HG02642 (cell line): Measurements from ENCODE around the gene SORBS2.
A peak's percentile ranks its signal among the peaks of the same experiment; 100 is the strongest.
"Not testable (repeated sequence)": the region's sequence is repeated elsewhere in the genome, so short reads cannot be mapped to it uniquely, and the experiment has no call there.

Source experiments
- ATAC-seq: cut with Tn5 transposase; IDR thresholded peaks from one replicate; pipeline ENCODE4 v1.9.1; 2021; ENCODE audit warnings: mild to moderate bottlenecking; ENCODE audit not compliant: unreplicated experiment, poor library complexity

The SORBS2 gene, protein sequence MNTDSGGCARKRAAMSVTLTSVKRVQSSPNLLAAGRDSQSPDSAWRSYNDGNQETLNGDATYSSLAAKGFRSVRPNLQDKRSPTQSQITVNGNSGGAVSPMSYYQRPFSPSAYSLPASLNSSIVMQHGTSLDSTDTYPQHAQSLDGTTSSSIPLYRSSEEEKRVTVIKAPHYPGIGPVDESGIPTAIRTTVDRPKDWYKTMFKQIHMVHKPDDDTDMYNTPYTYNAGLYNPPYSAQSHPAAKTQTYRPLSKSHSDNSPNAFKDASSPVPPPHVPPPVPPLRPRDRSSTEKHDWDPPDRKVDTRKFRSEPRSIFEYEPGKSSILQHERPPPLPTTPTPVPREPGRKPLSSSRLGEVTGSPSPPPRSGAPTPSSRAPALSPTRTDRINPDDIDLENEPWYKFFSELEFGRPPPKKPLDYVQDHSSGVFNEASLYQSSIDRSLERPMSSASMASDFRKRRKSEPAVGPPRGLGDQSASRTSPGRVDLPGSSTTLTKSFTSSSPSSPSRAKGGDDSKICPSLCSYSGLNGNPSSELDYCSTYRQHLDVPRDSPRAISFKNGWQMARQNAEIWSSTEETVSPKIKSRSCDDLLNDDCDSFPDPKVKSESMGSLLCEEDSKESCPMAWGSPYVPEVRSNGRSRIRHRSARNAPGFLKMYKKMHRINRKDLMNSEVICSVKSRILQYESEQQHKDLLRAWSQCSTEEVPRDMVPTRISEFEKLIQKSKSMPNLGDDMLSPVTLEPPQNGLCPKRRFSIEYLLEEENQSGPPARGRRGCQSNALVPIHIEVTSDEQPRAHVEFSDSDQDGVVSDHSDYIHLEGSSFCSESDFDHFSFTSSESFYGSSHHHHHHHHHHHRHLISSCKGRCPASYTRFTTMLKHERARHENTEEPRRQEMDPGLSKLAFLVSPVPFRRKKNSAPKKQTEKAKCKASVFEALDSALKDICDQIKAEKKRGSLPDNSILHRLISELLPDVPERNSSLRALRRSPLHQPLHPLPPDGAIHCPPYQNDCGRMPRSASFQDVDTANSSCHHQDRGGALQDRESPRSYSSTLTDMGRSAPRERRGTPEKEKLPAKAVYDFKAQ (N-terminal part only)

DNA sequence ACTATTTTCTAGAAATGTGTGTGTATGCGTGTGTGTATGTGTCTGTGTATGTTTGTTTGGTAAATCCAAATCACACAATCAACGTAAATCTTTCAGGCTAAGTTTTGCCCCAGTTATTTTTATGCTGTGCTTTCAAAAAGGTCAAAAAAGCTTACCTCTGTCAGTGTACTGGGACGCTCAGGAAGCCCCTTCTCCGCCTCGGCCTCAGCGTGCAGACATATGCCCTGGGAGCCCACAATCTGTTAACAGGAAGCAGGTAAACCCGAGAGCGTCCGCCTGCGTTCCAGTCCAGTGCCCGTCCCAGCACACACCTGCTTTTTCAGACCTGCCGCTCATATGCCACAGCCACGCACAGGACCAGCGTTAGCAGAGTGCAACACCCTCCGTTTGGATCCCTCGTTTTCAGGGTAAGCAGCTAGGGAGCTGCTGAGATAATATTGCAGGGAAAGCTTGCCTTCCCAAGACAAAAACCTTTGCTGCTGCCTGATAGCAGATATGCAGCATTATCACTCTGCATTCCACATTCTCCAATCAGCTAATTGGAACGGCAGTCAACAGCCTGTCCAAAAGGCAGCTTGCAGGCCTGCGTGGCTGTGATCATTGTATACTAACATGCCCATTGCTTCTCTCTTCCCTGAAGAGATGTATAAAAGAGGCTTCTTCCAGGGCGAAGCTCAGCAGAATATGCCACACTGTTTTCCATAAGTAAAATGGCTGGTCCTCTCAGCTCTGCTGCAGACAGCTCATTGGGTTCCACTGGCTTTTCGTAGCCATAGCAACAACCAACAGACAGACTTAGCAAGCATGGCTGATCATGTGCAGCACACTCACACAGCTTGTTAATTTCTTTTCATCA lies at the start of gene SORBS2:
TSS of gene SORBS2 (minus strand) at position 686 of the 856 bp plus-strand sequence. CDS start 121,623 bp downstream, outside the sequence.
- ATAC-seq = peak; percentile 96

DNA sequence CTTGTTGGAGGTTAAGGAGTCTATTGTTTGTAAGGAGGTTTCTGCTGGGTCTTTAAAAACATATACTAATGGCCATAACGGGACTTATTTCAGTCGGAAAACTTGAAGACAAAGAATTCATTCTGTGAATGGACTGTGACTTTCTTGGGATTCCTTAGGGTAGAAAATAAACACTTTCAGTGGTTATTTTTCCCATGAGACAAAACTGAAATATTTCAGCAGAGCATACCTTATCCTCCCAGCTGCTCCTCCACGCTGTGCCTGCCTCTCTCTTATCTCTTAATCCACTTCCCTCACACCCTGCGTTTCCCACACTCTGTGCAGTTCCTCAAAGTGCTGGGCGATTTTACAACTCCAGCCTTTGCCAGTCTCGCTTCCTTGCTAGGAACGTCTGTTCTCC lies 47.1 kb upstream of the SORBS2 start:
- ATAC-seq = no peak

DNA sequence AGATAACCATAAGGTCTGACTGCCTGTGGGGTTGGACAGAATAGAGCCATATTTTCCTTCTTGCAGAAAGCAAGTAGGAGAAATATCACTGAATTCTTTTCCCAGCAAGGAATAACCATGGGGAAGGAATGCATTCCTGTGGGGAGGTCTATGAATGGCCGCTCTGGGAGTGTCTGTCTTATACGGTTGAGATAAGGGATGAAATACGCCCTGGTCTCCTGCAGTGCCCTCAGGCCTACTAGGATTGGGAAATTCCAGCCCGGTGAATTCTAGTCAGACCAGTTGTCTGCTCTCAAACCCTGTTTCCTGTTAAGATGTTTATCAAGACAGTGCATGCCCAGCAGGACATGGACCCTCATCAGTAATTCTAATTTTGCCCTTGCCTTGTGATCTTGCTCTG lies 45.6 kb upstream of the SORBS2 start:
- ATAC-seq = not testable (repeated sequence)

DNA sequence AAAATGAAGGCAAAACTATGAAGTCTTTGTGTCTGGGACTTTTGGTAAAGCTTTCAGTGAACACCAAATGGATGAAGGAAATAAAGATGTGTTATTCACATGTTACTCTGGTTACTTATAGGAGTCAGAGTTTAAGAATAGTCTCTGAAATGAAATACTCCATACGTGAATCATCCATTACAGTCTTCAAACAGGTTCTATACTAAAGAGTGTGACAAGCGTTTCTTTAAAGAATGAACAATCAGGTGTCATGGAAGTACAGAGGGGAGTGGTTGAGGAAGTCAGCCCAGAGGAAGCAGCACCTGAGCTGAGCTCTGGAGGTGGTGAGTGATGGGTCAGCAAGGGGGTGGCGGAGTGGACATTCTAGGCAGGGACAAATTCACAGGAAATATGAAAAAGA lies 41.8 kb upstream of the SORBS2 start:
- ATAC-seq = no peak

DNA sequence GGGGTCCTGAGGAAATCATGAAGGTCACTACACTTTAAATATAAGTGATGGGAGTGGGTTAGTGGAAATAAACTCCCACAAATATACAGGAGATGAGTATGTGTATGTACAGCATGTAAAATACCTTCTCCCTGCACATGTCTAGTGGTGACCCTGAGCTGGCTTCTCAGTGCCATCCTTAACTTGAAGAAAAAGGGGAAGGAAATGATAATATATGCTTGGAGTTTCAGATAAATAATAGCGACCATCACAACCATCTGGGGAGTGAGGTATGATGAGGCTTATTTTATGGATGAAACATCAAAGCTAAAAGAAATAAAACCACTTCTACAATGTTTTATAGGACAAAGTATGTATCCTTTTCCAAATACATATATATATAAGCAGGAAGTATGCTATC lies 41.0 kb upstream of the SORBS2 start:
- ATAC-seq = no peak

DNA sequence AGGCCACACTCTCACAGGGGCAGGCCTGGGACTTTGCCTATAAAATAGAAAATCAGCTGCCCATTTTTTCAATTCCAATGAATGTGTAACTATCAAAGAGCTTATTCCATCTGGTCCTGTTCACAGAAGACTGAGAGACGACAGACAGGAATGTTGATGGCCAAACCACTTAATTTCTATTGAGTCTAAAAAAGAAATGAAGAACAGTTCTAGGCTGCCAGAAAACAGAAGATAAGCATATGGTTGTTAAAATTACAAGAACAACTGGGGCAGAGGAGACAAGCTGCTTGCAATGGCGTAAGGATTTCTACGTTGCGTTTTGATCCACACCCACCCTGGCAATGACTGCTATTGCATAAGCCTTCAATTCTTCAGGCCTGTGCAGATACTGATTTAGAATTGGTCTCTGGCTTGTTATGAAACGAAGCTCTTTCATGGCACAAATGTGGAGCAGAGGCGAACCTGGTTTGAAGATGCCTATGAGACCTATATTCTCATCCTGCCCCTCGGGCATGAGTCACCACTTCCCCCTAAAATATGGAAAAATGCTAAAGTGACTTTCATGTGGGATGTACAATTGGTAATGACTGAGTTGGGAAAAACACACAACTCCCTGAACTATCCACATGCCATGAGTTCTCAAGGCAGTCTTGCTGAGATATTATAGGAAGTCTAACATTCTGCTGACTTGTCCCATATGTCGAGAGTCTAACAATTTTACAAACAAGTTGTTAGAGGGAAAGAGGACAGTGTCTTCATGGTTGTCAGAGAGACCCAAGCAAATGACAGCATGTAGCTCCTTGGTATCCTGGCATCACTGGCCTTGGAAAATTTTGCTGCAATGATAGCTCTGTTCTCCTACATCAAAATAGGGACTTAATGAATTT lies 37.9 kb upstream of the SORBS2 start:
- no peak for ATAC-seq

DNA sequence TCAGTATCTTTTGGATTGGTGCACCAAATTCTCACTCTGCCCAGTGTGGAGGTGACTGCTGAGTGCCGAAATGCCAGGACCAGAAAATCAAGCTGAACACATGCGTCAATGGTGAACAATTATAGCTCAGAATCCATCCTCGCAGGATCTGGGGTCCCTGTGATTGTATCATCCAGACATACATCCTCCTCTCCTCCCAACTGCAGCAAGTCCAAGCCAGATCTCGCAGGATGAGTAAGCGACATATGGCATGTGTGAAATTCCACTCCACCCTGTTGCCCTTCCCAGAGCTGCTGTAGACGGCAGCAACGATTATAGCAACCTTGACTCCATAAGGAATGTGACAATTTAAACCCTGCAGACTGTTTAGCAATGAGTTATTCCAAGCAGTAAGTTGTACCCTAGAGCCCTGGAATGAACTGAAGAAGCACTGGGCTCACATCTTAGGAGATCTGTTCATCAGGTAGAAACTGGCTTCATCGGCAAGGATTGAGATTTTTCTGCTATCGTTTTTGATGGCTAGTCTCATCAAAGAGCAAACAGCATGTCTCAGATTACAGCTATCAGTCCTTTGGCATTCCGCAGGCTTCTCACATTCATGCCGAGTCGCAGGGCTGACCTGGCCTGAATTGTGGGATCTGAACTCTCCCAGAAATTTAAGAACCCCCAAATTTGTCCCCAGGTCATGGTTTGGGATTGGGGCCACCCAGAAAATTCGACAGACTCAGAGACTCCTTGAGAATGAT lies 35.5 kb upstream of the SORBS2 start:
- ATAC-seq = no peak

DNA sequence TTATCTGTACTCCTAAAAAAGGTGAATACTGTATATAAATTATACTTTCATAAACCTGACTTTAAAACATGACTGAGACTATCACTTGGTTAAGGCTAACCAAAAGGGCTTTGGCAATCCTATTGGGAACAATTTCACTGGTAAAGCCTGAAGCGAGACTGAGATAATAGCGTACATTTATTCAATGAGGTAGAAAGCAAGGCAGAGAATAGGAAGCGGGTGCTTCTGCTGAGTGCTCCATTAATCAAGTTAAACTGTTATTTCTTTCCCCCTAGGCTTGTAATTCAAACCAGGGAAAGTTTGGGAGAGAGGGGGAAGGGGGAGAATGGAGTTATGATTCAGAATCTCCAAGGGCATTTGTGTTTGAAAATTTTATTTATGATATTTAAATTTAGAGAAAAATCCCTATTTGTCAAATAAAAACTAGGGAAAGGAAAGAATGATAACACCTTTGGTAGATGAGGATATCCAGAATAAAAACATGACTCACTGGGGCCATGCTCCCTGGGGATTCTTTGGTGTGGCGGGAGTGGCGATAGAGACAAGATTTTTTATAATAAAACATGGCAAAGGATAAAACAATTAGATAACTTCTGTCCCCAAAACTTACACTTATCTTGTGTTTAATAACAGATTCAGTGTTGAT lies 34.6 kb upstream of the SORBS2 start:
- ATAC-seq = no peak

DNA sequence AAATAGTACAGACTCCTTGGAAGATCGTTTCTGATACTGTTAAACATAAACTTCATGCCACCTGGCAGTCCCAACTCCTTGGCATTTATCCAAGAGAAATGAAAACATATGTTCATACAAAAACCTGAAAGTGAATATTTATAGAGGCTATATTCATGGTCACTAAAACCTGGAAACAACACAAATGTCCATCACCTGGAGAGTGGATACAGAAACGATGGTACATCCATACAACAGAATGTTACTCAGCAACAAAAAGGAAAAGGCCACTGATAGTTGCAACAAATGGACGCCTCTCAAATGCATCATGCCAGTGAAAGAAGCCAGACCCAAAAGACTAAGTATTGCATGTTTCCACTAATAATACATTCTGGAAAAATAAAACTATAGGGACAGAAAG lies 34.0 kb upstream of the SORBS2 start:
- no peak for ATAC-seq

DNA sequence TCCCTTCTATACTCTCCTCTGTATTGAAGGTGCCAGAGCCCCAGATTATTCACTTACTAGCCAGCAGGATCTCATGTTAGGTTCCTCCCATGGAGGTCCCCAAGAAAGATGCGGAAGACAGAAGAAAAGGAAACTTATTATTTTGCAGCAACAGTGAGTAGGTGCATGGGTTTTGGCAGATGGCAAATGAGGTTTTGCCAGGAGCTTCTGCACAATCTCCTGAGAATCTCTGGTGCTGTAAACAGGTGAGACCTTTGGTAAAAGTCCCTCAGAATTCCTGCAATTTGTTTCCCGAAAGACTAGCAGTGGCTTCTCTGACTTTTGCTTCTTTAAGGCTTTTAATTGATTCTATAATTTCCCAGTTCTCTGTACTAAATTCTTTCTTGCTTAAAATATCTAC lies 29.5 kb upstream of the SORBS2 start:
- no peak for ATAC-seq

DNA sequence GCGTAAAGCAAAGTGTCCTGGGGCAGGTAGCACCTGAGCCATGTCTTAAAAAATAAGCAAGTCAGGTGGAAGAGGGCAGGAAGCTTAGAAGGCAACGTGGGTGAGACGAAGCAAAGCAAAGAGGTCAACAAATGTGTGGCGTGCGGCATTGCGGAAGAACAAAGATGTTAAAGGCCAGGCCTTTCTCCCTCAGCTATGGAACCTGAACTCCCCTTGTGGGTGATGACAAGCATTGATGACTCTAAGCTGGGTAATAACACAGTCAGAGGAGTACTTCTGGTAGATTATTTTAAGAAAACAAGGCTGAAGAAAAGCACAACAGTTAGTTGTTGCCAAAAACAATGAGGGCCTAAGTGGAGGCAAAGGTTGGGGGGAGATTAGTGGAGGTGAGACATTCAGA lies 29.0 kb upstream of the SORBS2 start:
- no peak for ATAC-seq

DNA sequence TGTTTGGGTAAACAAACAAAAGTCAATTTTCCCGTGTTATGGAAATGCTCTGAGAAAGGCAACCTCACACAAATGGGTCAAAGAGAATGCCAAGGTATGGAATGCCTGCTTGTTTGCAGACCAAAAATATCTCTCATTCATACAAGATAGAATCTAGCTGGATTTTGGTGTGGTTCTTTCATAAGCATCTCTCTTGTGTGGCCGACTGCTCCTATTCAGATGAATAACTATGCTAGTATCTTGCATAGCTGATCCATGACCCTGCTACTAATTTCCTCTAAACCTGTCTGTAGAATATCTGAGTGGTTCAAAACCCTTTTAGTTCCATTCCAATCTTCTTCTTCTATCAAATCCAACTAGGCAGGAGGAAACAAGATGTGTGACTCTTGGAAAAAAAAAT lies 28.2 kb upstream of the SORBS2 start:
- ATAC-seq = no peak

DNA sequence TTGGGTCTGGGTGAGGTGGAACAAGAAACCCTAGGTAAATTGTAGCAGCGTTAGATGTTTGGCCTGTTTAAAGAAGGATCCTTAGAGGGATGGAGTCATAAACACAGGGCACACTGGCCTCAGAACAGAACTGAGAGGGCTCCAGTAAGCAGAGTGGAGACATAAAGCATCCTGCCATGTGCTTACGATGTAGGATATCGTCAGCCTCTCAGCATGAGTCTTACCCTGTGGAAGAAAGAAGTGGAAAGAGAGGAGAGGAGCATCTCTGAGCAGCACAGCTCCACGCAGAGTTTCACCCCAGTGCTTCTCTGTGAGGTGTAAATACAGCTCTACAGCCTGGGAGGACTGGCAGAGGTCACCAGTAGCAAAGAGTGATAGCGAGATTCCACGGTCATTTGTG lies 27.8 kb upstream of the SORBS2 start:
- ATAC-seq = no peak

DNA sequence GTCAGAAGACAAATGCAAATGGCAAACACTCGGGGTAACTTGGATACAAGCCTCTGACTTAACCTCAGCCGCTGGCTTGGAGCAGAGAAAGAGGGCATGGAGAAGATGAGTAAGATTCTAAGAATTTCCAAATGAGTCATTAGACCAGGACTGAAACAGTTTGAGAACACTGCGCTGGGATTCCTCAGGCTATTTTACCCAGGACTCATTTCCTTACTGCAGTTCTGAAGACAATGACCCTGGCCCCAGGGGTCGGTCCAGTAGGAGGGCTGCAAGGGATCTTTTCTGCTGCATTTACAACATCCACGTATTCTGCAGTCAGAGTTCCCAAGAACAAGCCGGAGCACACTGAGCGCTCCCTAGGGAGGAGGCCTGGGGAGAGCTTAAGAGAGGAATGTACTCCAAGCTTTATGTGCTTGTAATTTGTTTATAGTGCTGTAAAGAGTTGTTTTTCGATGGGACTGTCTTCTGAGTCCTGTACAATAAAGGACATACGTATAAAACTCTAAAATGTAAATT lies 27.3 kb upstream of the SORBS2 start:
- no peak for ATAC-seq

DNA sequence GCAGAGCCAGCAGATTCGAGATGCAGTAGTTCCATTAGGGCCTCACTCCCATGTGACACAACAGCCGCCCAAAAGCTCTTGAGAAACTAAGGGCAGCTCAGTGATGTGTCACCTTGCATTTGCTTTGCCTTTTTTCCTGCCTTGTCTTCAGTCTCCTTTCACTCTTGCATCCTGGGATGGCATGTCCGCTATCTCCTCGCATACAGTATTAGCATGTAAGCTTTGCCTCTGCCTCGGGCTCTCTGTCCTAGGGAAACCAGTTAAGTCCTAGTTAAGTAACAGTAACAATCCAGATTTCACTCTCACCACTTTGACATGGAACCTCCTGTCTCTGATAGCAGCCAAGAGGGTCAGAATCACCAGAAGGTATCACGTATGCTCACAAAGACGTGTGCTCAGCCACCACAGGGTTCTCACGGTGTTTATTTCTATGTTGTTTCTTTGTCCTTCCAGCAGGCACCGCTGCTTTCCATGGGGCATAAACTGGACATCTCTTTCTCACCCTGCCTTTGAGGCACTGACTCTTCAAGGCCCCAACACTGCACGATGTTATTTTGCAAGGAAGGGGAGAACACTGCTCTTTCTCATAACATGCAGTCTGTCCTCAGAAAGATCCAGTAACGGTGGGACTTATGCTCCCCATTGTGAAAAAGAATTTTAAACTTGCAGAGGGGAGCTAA lies 26.7 kb upstream of the SORBS2 start:
- ATAC-seq = no peak

DNA sequence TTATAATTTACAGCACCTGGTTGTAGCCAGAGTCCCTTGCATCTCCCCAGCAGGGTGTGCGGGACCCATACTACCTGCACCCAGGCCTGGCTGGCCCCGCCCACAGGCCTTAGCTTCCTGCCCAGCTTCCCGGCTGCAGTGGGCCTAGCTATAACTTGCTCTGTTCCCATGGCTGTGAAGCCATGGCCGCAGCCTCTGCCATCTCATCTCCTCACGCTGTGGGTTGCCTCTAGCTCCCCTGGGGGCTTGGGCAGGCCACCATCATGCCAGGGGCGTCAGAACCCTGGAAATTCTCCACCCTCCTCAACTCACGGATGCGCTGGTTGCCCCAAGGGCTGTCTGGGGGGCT lies 26.1 kb upstream of the SORBS2 start:
- ATAC-seq = no peak

DNA sequence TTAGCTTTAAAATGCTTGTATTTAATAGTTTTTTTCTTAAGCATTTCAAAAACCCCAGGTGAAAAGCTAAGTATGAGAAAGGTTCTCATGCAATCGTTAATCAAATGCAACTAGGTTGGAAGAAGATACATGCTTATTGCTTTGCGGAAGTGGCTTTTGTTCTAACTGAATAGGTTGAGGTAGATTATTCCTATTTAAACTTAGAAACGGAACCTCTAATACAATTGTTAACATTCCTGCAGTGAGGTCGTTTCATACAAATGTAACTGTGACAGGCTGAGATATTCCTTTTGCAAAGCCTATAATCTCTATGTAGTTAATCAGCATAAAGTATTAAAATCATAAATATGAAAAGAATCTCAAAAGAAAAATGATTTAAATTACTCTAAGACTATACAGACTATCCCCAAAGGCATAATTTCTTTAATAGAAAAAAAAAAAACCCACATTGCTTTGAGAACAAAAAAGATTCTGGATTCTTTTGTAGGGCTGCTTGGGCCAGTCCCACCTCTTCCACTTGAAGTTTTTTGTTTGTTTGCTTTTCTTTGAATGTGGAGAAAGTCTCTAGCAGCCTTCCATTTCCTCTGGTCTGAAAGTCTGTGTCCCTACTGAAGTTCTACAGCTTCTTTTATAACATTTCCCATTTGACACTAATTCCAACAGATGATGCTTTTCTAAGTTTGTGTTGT lies 25.6 kb upstream of the SORBS2 start:
- ATAC-seq = no peak
